Heart left ventricle (tissue), 16 donors: Measurements from ENCODE around the gene C1orf35. TPM values are rescaled to one million over a fixed set of nuclear protein-coding genes. Genes with fewer than 3 reads are reported as not detected.

ENCODE experiments used
- ATAC-seq, 4 donors: fragments of 200-7000 bp; cut with Tn5 transposase; one replicate each; pipeline ENCODE4 v1.9.1; 2020 to 2022; ENCODE audit warnings: moderate library complexity in 4 of 4, mild to moderate bottlenecking in 3 of 4, moderate number of reproducible peaks in 1 of 4
- DNase-seq, 5 donors: peaks; one replicate each; pipeline ENCODE4 v3.0.0-alpha.2; 2020
- H3K27ac ChIP-seq, 12 donors: fragments of 200-600 bp; sonication (generic) in 4 of 12; one replicate each; pipeline versions ENCODE4 v1.5.0 to v1.8.0; 2016 to 2022; ENCODE audit warnings: mild to moderate bottlenecking in 2 of 12
- H3K27me3 ChIP-seq, 9 donors: fragments of 200-600 bp; sonication (generic) in 2 of 9; one replicate each; pipeline versions ENCODE4 v1.5.1 to v1.8.0; 2016 to 2022; ENCODE audit warnings: mild to moderate bottlenecking in 3 of 9
- H3K36me3 ChIP-seq, 9 donors: fragments of 200-600 bp; sonication (generic) in 2 of 9; one replicate each; pipeline versions ENCODE4 v1.5.0 to v1.8.0; 2018 to 2022; ENCODE audit warnings: mild to moderate bottlenecking in 2 of 9
- H3K4me1 ChIP-seq, 12 donors: fragments of 200-600 bp; sonication (generic) in 4 of 12; one replicate each; pipeline versions ENCODE4 v1.5.0 to v1.8.0; 2016 to 2022; ENCODE audit warnings: mild to moderate bottlenecking in 3 of 12
- H3K4me3 ChIP-seq, 12 donors: fragments of 200-600 bp; sonication (generic) in 4 of 12; one replicate each; pipeline versions ENCODE4 v1.5.0 to v1.8.0; 2017 to 2022; ENCODE audit warnings: mild to moderate bottlenecking in 9 of 12, moderate library complexity in 4 of 12
- H3K9me3 ChIP-seq, 12 donors: fragments of 200-600 bp; sonication (generic) in 4 of 12; one replicate each; pipeline versions ENCODE4 v1.5.0 to v1.8.0; 2016 to 2022; ENCODE audit warnings: mild to moderate bottlenecking in 1 of 12
- CTCF ChIP-seq, 12 donors: fragments of 200-600 bp; sonication (generic) in 4 of 12; IDR thresholded peaks; one replicate each; pipeline versions ENCODE4 v1.5.0 to v1.8.0; 2018 to 2022; ENCODE audit warnings: antibody characterized with exemption in 12 of 12, mild to moderate bottlenecking in 5 of 12
- POLR2A ChIP-seq, 2 donors: fragments of 450-650 bp; IDR thresholded peaks; one replicate each; pipeline ENCODE4 v1.6.1; 2017; ENCODE audit warnings: antibody characterized with exemption in 2 of 2, mild to moderate bottlenecking in 2 of 2, moderate library complexity in 2 of 2
- WGBS, 4 donors: extraction: QIAGEN DNeasy Blood & Tissue Kit in 2 of 4; methylation state at CpG; one replicate each; pipeline versions ENCODE4 v1.1.5 to v1.1.7; 2013 to 2018; 5-methylcytosine and 5-hydroxymethylcytosine counted together
- intact Hi-C, 10 donors: fragments of 100-400 bp; cut with DNase I; formaldehyde crosslinking; loops; one replicate each; pipeline versions ENCODE4 v1.11.1 to v1.14.2; 2022
- polyA plus RNA-seq, 2 donors: library from polyadenylated mRNA; stranded (reverse); fragments of 200-250 nt; gene quantifications; one replicate each; pipeline ENCODE4 v1.2.3, GENCODE V29; 2013
- total RNA-seq, 9 donors: library from RNA; depleted of rRNA in 2 of 9; stranded (reverse); fragments of >200 nt in 2 of 9; fragmentation: NEBNext Ultra II Directional in 3 of 9; extraction: Animal tissue kit (Norgen Biotek cat#: 25700) in 3 of 9; gene quantifications; one replicate each; pipeline versions ENCODE4 v1.1.0 to v1.2.4, GENCODE V29; 2016 to 2023
- donor health status: ischemic (EF 13 %, LVEDD 7.1; RV severe dilation, severe dysfunction).
- donor health status: healthy with polysubstance abuse.
- donor health status: DM: no; HTN: yes; CAD: no.
- donor health status: DM: no; HTN: no; CAD: no.
- donor health status: ischemic (EF 25% LVEDD 6.9; RV normal size, moderate dysfunction).
- donor health status: ischemic (EF 25% LVEDD 5.7; RV mildly dilated, moderate dysfunction).
- donor health status: healthy.
- donor health status: DM: yes; HTN: yes; CAD: no.
- donor health status: ischemic (EF 35%, LVEDD 5.7; RV mildly dilated, moderate dysfunction).
- donor health status: nonischemic (EF 11% LVEDD 7.7; RV severe dilation, severe dysfunction).
- donor health status: DM: yes; HTN: yes; CAD: no.
- donor health status: PGD.
- donor health status: ischemic (EF 29% LVEDD 5.4; RV normal size, mild dysfunction).
- donor health status: nonischemic (EF 23%, LVEDD 6.1; RV moderate dilation, normal function).

The C1orf35 gene
- total and polyA plus RNA-seq, 11 donors: 6.2 to 9.8 (median 7.7) TPM

- DNase-seq (peak in 3 of 5 donors; percentile 8 to 55 (median 25)), ATAC-seq (no peak)
- 85 to 87% (median 86%) methylated on average over 7 of the region's 7 CpGs for WGBS, 4 donors
- H3K36me3 ChIP-seq: no peaks in the 10 kb centered on the region
- H3K27me3 ChIP-seq: no peaks in the 10 kb centered on the region
- no peaks in the 10 kb centered on the region for H3K9me3 ChIP-seq
- intact Hi-C loops: loop anchor here in 2 of 10 donors (5.0 to 10.0 kb wide), 2 partner anchors 316 to 319 kb away; no protein-coding TSS in a partner anchor
- peak overlapping the region in 1 of 12 donors; percentile 100 for H3K27ac ChIP-seq
- TF ChIP-seq POLR2A (IDR thresholded peaks at IDR 0.05) (no peak), CTCF (IDR thresholded peaks at IDR 0.05) (no peak)
- H3K4me3 ChIP-seq: peak overlapping the region in 10 of 12 donors; percentile 70 to 100 (median 96)
- peaks cover 16 to 47% (median 36%) of the 10 kb centered on the region in 12 donors for H3K4me1 ChIP-seq
Measured at GRCh38 chr1:228081144-228081543, 22.0 kb downstream of the C1orf35 start.

- Histone ChIP-seq H3K9me3 (no peaks in the 10 kb centered on the region), H3K4me1 (peaks cover 2 to 33% (median 22%) of the 10 kb centered on the region in 12 donors), H3K36me3 (no peaks in the 10 kb centered on the region), H3K27ac (no peak overlapping the region), H3K27me3 (no peaks in the 10 kb centered on the region), H3K4me3 (no peak overlapping the region)
- intact Hi-C loops: loop anchor here in 4 of 10 donors (5.0 to 10.0 kb wide), 4 partner anchors 77 to 335 kb away; no protein-coding TSS in a partner anchor
- no peak for TF ChIP-seq CTCF (IDR thresholded peaks at IDR 0.05)
- TF ChIP-seq POLR2A (IDR thresholded peaks at IDR 0.05): no peak
- no peak for ATAC-seq
- DNase-seq: peak in 2 of 5 donors; percentile 18 to 49
- 90 to 96% (median 91%) methylated on average over 5 to 7 of the region's 7 CpGs for WGBS, 4 donors
Measured at GRCh38 chr1:228079601-228080263, 23.4 kb downstream of the C1orf35 start.

- TF ChIP-seq CTCF (IDR thresholded peaks at IDR 0.05) (no peak), POLR2A (IDR thresholded peaks at IDR 0.05) (no peak)
- intact Hi-C loops: loop anchor here in 3 of 10 donors (5.0 to 10.0 kb wide), 3 partner anchors 77 to 334 kb away; no protein-coding TSS in a partner anchor
- Histone ChIP-seq H3K4me3 (no peak overlapping the region), H3K4me1 (peaks cover 0 to 26% (median 15%) of the 10 kb centered on the region in 12 donors), H3K36me3 (no peaks in the 10 kb centered on the region), H3K27me3 (no peaks in the 10 kb centered on the region), H3K27ac (no peak overlapping the region), H3K9me3 (no peaks in the 10 kb centered on the region)
- DNase-seq: peak in 1 of 5 donors; percentile 20
- no peak for ATAC-seq
- 82 to 91% (median 87%) methylated on average over 6 to 7 of the region's 7 CpGs for WGBS, 4 donors
Measured at GRCh38 chr1:228079013-228079412, 24.1 kb downstream of the C1orf35 start.

- 59 to 66% (median 60%) methylated on average over 9 to 10 of the region's 10 CpGs for WGBS, 4 donors
- H3K9me3 ChIP-seq: no peaks in the 10 kb centered on the region
- intact Hi-C loops: loop anchor here in 3 of 10 donors (5.0 to 10.0 kb wide), 3 partner anchors 75 to 333 kb away; no protein-coding TSS in a partner anchor
- H3K27ac ChIP-seq: no peak overlapping the region
- H3K27me3 ChIP-seq: peaks cover 0 to 2% (median 0%) of the 10 kb centered on the region in 9 donors
- peak in 2 of 5 donors; percentile 14 to 25 for DNase-seq
- ATAC-seq: no peak
- no peak for TF ChIP-seq CTCF (IDR thresholded peaks at IDR 0.05)
- TF ChIP-seq POLR2A (IDR thresholded peaks at IDR 0.05): no peak
- peaks cover 0 to 19% (median 10%) of the 10 kb centered on the region in 12 donors for H3K4me1 ChIP-seq
- no peak overlapping the region for H3K4me3 ChIP-seq
- no peaks in the 10 kb centered on the region for H3K36me3 ChIP-seq
Measured at GRCh38 chr1:228077565-228078330, 25.4 kb downstream of the C1orf35 start.
